DOHH2 (cell line): ENCODE data around the gene CEP350.

Experiments used
- H3F3A ChIP-seq: fragments of 200-600 bp; sonication (generic), shearing (Covaris generic); 2 replicates; pipeline ENCODE4 v1.6.0; 2016; ENCODE audit warnings: antibody characterized with exemption, mild to moderate bottlenecking; ENCODE audit not compliant: control insufficient read depth, insufficient read depth
- H3K27ac ChIP-seq: fragments of 200-600 bp; sonication (generic); 2 replicates; pipeline ENCODE4 v1.5.1; 2014; ENCODE audit warnings: low read depth, mild to moderate bottlenecking, low read length, moderate library complexity
- H3K27me3 ChIP-seq: fragments of 200-600 bp; sonication (generic); 2 replicates; pipeline ENCODE4 v1.6.1; 2014; ENCODE audit warnings: mild to moderate bottlenecking, low read length, mixed read lengths; ENCODE audit not compliant: control insufficient read depth
- H3K36me3 ChIP-seq: fragments of 200-600 bp; sonication (generic); 2 replicates; pipeline ENCODE4 v1.6.1; 2014; ENCODE audit warnings: mild to moderate bottlenecking, low read length, moderate library complexity, mixed read lengths; ENCODE audit not compliant: control insufficient read depth
- H3K4me1 ChIP-seq: fragments of 200-600 bp; sonication (generic); 2 replicates; pipeline ENCODE4 v1.6.1; 2014; ENCODE audit warnings: mild to moderate bottlenecking, low read length, mixed read lengths; ENCODE audit not compliant: control insufficient read depth
- H3K4me2 ChIP-seq: fragments of 200-600 bp; sonication (generic); 2 replicates; pipeline ENCODE4 v1.6.0; 2014; ENCODE audit warnings: mild to moderate bottlenecking, low read length, moderate library complexity
- H3K4me3 ChIP-seq: fragments of 200-600 bp; sonication (generic); 2 replicates; pipeline ENCODE4 v1.5.1; 2014; ENCODE audit warnings: mild to moderate bottlenecking, low read length, mixed read lengths
- H3K79me2 ChIP-seq: fragments of 200-600 bp; sonication (generic); 2 replicates; pipeline ENCODE4 v1.6.1; 2014; ENCODE audit warnings: mild to moderate bottlenecking, low read length, mixed read lengths; ENCODE audit not compliant: control insufficient read depth
- H3K9me2 ChIP-seq: fragments of 200-600 bp; sonication (generic); replicated peaks from 2 replicates; pipeline ENCODE4 v1.6.1; 2014; ENCODE audit warnings: mild to moderate bottlenecking, low read length, mixed read lengths; ENCODE audit not compliant: control insufficient read depth
- H3K9me3 ChIP-seq: fragments of 200-600 bp; sonication (generic); 2 replicates; pipeline ENCODE4 v1.6.1; 2014; ENCODE audit warnings: antibody characterized with exemption, low read length, mixed read lengths; ENCODE audit not compliant: control insufficient read depth, insufficient read depth
- H4K20me1 ChIP-seq: fragments of 200-600 bp; sonication (generic); 2 replicates; pipeline ENCODE4 v1.6.0; 2014; ENCODE audit warnings: low read depth, mild to moderate bottlenecking, antibody characterized with exemption, low read length, moderate library complexity; ENCODE audit not compliant: control insufficient read depth, insufficient read depth
- CTCF ChIP-seq: fragments of 200-600 bp; sonication (generic); IDR thresholded peaks from one replicate; pipeline ENCODE4 v1.5.1; 2014; ENCODE audit warnings: antibody characterized with exemption, mild to moderate bottlenecking, low read depth, low read length; ENCODE audit not compliant: poor library complexity, severe bottlenecking
- EZH2phosphoT487 ChIP-seq: fragments of 200-600 bp; sonication (generic); IDR thresholded peaks from 2 replicates; pipeline ENCODE4 v1.6.1; 2017; ENCODE audit warnings: borderline replicate concordance, mild to moderate bottlenecking, antibody characterized with exemption, low read length, moderate library complexity, mixed read lengths

The CEP350 gene

GRCh38 chr1:180152588-180152987, 198.0 kb downstream of the CEP350 start:
- no peaks in the 10 kb centered on the region for H3K9me3 ChIP-seq
- no peaks in the 10 kb centered on the region for H3K27me3 ChIP-seq
- H3K36me3 ChIP-seq: no peaks in the 10 kb centered on the region
- H3K27ac ChIP-seq: no peak overlapping the region
- peaks cover 13% of the 10 kb centered on the region for H3K79me2 ChIP-seq
- TF ChIP-seq CTCF (no peak), EZH2phosphoT487 (no peak)
- H4K20me1 ChIP-seq: no peaks in the 10 kb centered on the region
- no peaks in the 10 kb centered on the region for H3K9me2 ChIP-seq
- no peak overlapping the region for H3K4me3 ChIP-seq
- H3K4me2 ChIP-seq: no peak overlapping the region
- peaks cover 26% of the 10 kb centered on the region for H3K4me1 ChIP-seq
- no peaks in the 10 kb centered on the region for H3F3A ChIP-seq

GRCh38 chr1:180153032-180153431, 198.4 kb downstream of the CEP350 start:
- no peaks in the 10 kb centered on the region for H3F3A ChIP-seq
- no peaks in the 10 kb centered on the region for H3K27me3 ChIP-seq
- no peak overlapping the region for H3K27ac ChIP-seq
- TF ChIP-seq EZH2phosphoT487 (no peak), CTCF (no peak)
- H3K4me3 ChIP-seq: peak overlapping the region; percentile 5; the same call in 1 of the 2 replicates
- peak overlapping the region; percentile 80 for H3K4me2 ChIP-seq
- H3K4me1 ChIP-seq: peaks cover 26% of the 10 kb centered on the region
- peaks cover 13% of the 10 kb centered on the region for H3K79me2 ChIP-seq
- no peaks in the 10 kb centered on the region for H3K9me3 ChIP-seq
- H3K9me2 ChIP-seq: no peaks in the 10 kb centered on the region
- no peaks in the 10 kb centered on the region for H3K36me3 ChIP-seq
- no peaks in the 10 kb centered on the region for H4K20me1 ChIP-seq

- H3K9me2 ChIP-seq: no peaks in the 10 kb centered on the region
- H3K79me2 ChIP-seq: peaks cover 18% of the 10 kb centered on the region
- H3F3A ChIP-seq: no peaks in the 10 kb centered on the region
- no peaks in the 10 kb centered on the region for H3K9me3 ChIP-seq
- H3K36me3 ChIP-seq: no peaks in the 10 kb centered on the region
- H3K4me1 ChIP-seq: peaks cover 26% of the 10 kb centered on the region
- H3K27ac ChIP-seq: peak overlapping the region; percentile 65
- no peaks in the 10 kb centered on the region for H4K20me1 ChIP-seq
- no peaks in the 10 kb centered on the region for H3K27me3 ChIP-seq
- TF ChIP-seq CTCF (no peak), EZH2phosphoT487 (no peak)
- peak overlapping the region; percentile 85 for H3K4me3 ChIP-seq
- peak overlapping the region; percentile 80 for H3K4me2 ChIP-seq
Measured at GRCh38 chr1:180154003-180154324, 199.4 kb downstream of the CEP350 start.
